Measurements from ENCODE around the gene NOTCH2. TPM values are rescaled to one million over a fixed set of nuclear protein-coding genes. Genes with fewer than 3 reads are reported as not detected.

NOTCH2 gene
- total RNA-seq, 5 donors from 2014 or later (not counting 1 experiment from before 2014, with no cell fraction given) = 66.4 to 88.5 (median 77.8) TPM

GRCh38 chr1:119987686-119988085, 81.8 kb downstream of the NOTCH2 start:
- no peaks in the 10 kb centered on the region for H3K9me3 Mint-ChIP-seq
- peak overlapping the region; percentile 68 to 79 for H3K27ac Mint-ChIP-seq
- H3K36me3 Mint-ChIP-seq = peaks cover 34% of the 10 kb centered on the region
- ATAC-seq (replicated peaks in 1 of 4) (peak; percentile 55 to 78 (median 57)), DNase-seq (peak in 1 of 35 experiments; percentile 24)
- H3K36me3 ChIP-seq (ENCODE audit: control insufficient read depth in 2 of 2, extremely low read depth in 1 of 2, insufficient read depth in 1 of 2, low read length in 1 of 2) = peaks cover 0 to 14% of the 10 kb centered on the region in 2 donors
- no peak overlapping the region for H3K4me3 ChIP-seq (ENCODE audit: control insufficient read depth in 1 of 2, extremely low read depth in 1 of 2, low read length in 1 of 2)
- no CpG with 5 or more reads among the region's 1 CpG for WGBS (ENCODE audit: insufficient coverage)
- peak overlapping the region in 2 of 3 donors; percentile 4 to 32 for H3K4me3 Mint-ChIP-seq
- H3K27me3 ChIP-seq (replicated peaks in 1 of 2; ENCODE audit: control insufficient read depth in 2 of 2, extremely low read depth in 1 of 2, insufficient read depth in 2 of 2, low read length in 1 of 2) = no peaks in the 10 kb centered on the region
- H3K27ac ChIP-seq (ENCODE audit: low read length) = peak overlapping the region; percentile 34
- H3K4me1 ChIP-seq (ENCODE audit: control insufficient read depth in 1 of 2, extremely low read depth in 1 of 2, insufficient read depth in 2 of 2, low read length in 2 of 2) = peaks cover 6 to 10% of the 10 kb centered on the region in 2 experiments
- CTCF ChIA-PET = interaction anchor here in 1 of 2 donors (1.0 kb wide), 2 partner anchors 17 to 189 kb away, joined by 3 read pairs; partner anchors contain the start of gene SEC22B
- no peaks in the 10 kb centered on the region for H3K27me3 Mint-ChIP-seq
- H3K9me3 ChIP-seq = no peaks in the 10 kb centered on the region
- H3K4me1 Mint-ChIP-seq = peaks cover 33 to 40% (median 40%) of the 10 kb centered on the region in 3 donors
- POLR2A ChIA-PET = no interaction called here

GRCh38 chr1:119987112-119987511, 82.3 kb downstream of the NOTCH2 start:
- POLR2A ChIA-PET = no interaction called here
- H3K4me3 Mint-ChIP-seq = no peak overlapping the region
- ATAC-seq (replicated peaks in 1 of 4) (no peak), DNase-seq (peak in 1 of 35 experiments; percentile 11)
- peaks cover 35 to 42% (median 40%) of the 10 kb centered on the region in 3 donors for H3K4me1 Mint-ChIP-seq
- no peaks in the 10 kb centered on the region for H3K27me3 Mint-ChIP-seq
- no peaks in the 10 kb centered on the region for H3K9me3 Mint-ChIP-seq
- H3K36me3 ChIP-seq (ENCODE audit: control insufficient read depth in 2 of 2, extremely low read depth in 1 of 2, insufficient read depth in 1 of 2, low read length in 1 of 2) = peaks cover 0 to 14% of the 10 kb centered on the region in 2 donors
- no peak overlapping the region for H3K4me3 ChIP-seq (ENCODE audit: control insufficient read depth in 1 of 2, extremely low read depth in 1 of 2, low read length in 1 of 2)
- peak overlapping the region; percentile 24 to 26 for H3K27ac Mint-ChIP-seq
- H3K36me3 Mint-ChIP-seq = peaks cover 39% of the 10 kb centered on the region
- CTCF ChIA-PET = interaction anchor here in 1 of 2 donors (1.0 kb wide), 2 partner anchors 16 to 189 kb away, joined by 3 read pairs; partner anchors contain the start of gene SEC22B
- peak overlapping the region; percentile 34 for H3K27ac ChIP-seq (ENCODE audit: low read length)
- peaks cover 6 to 10% of the 10 kb centered on the region in 2 experiments for H3K4me1 ChIP-seq (ENCODE audit: control insufficient read depth in 1 of 2, extremely low read depth in 1 of 2, insufficient read depth in 2 of 2, low read length in 2 of 2)
- H3K27me3 ChIP-seq (replicated peaks in 1 of 2; ENCODE audit: control insufficient read depth in 2 of 2, extremely low read depth in 1 of 2, insufficient read depth in 2 of 2, low read length in 1 of 2) = no peaks in the 10 kb centered on the region
- no peaks in the 10 kb centered on the region for H3K9me3 ChIP-seq
- WGBS (ENCODE audit: insufficient coverage) = 65% methylated on average over 2 of the region's 2 CpGs

- H3K27me3 ChIP-seq (replicated peaks in 1 of 2; ENCODE audit: control insufficient read depth in 2 of 2, extremely low read depth in 1 of 2, insufficient read depth in 2 of 2, low read length in 1 of 2) = no peaks in the 10 kb centered on the region
- POLR2A ChIA-PET = no interaction called here
- no peak for DNase-seq
- Mint-ChIP-seq H3K9me3 (no peaks in the 10 kb centered on the region), H3K27ac (no peak overlapping the region), H3K4me1 (peaks cover 37 to 43% (median 40%) of the 10 kb centered on the region in 3 donors), H3K4me3 (no peak overlapping the region), H3K27me3 (no peaks in the 10 kb centered on the region), H3K36me3 (peaks cover 40% of the 10 kb centered on the region)
- no peak overlapping the region for H3K4me3 ChIP-seq (ENCODE audit: control insufficient read depth in 1 of 2, extremely low read depth in 1 of 2, low read length in 1 of 2)
- ATAC-seq (replicated peaks in 1 of 4) = no peak
- peaks cover 6 to 10% of the 10 kb centered on the region in 2 experiments for H3K4me1 ChIP-seq (ENCODE audit: control insufficient read depth in 1 of 2, extremely low read depth in 1 of 2, insufficient read depth in 2 of 2, low read length in 2 of 2)
- H3K36me3 ChIP-seq (ENCODE audit: control insufficient read depth in 2 of 2, extremely low read depth in 1 of 2, insufficient read depth in 1 of 2, low read length in 1 of 2) = peaks cover 2 to 14% of the 10 kb centered on the region in 2 donors
- no CpG with 5 or more reads among the region's 3 CpGs for WGBS (ENCODE audit: insufficient coverage)
- CTCF ChIA-PET = no interaction called here
- H3K27ac ChIP-seq (ENCODE audit: low read length) = no peak overlapping the region
- no peaks in the 10 kb centered on the region for H3K9me3 ChIP-seq
Measured at GRCh38 chr1:119986007-119986497, 83.4 kb downstream of the NOTCH2 start.

- H3K27ac Mint-ChIP-seq = no peak overlapping the region
- DNase-seq = no peak
- no peaks in the 10 kb centered on the region for H3K9me3 ChIP-seq
- no peak overlapping the region for H3K27ac ChIP-seq (ENCODE audit: low read length)
- peaks cover 40% of the 10 kb centered on the region for H3K36me3 Mint-ChIP-seq
- WGBS (ENCODE audit: insufficient coverage) = no CpG with 5 or more reads among the region's 1 CpG
- POLR2A ChIA-PET = no interaction called here
- no peak overlapping the region for H3K4me3 Mint-ChIP-seq
- H3K27me3 Mint-ChIP-seq = no peaks in the 10 kb centered on the region
- CTCF ChIA-PET = interaction anchor here in 1 of 2 donors (0.9 kb wide), 1 partner anchor 14 kb away, joined by 3 read pairs; no protein-coding TSS in a partner anchor
- peaks cover 37 to 43% (median 40%) of the 10 kb centered on the region in 3 donors for H3K4me1 Mint-ChIP-seq
- peaks cover 6 to 10% of the 10 kb centered on the region in 2 experiments for H3K4me1 ChIP-seq (ENCODE audit: control insufficient read depth in 1 of 2, extremely low read depth in 1 of 2, insufficient read depth in 2 of 2, low read length in 2 of 2)
- H3K4me3 ChIP-seq (ENCODE audit: control insufficient read depth in 1 of 2, extremely low read depth in 1 of 2, low read length in 1 of 2) = no peak overlapping the region
- H3K9me3 Mint-ChIP-seq = no peaks in the 10 kb centered on the region
- no peaks in the 10 kb centered on the region for H3K27me3 ChIP-seq (replicated peaks in 1 of 2; ENCODE audit: control insufficient read depth in 2 of 2, extremely low read depth in 1 of 2, insufficient read depth in 2 of 2, low read length in 1 of 2)
- no peak for ATAC-seq (replicated peaks in 1 of 4)
- peaks cover 2 to 14% of the 10 kb centered on the region in 2 donors for H3K36me3 ChIP-seq (ENCODE audit: control insufficient read depth in 2 of 2, extremely low read depth in 1 of 2, insufficient read depth in 1 of 2, low read length in 1 of 2)
Measured at GRCh38 chr1:119984771-119985170, 84.7 kb downstream of the NOTCH2 start.

GRCh38 chr1:119981986-119982815, 87.3 kb downstream of the NOTCH2 start:
- DNase-seq = no peak
- H3K4me3 Mint-ChIP-seq = no peak overlapping the region
- no peak for ATAC-seq (replicated peaks in 1 of 4)

GRCh38 chr1:119981496-119981895, 88.0 kb downstream of the NOTCH2 start:
- H3K27me3 Mint-ChIP-seq = no peaks in the 10 kb centered on the region
- H3K9me3 Mint-ChIP-seq = no peaks in the 10 kb centered on the region
- no peaks in the 10 kb centered on the region for H3K27me3 ChIP-seq (replicated peaks in 1 of 2; ENCODE audit: control insufficient read depth in 2 of 2, extremely low read depth in 1 of 2, insufficient read depth in 2 of 2, low read length in 1 of 2)
- H3K36me3 ChIP-seq (ENCODE audit: control insufficient read depth in 2 of 2, extremely low read depth in 1 of 2, insufficient read depth in 1 of 2, low read length in 1 of 2) = peaks cover 2 to 14% of the 10 kb centered on the region in 2 donors
- ATAC-seq (replicated peaks in 1 of 4) (no peak), DNase-seq (no peak)
- H3K4me1 Mint-ChIP-seq = peaks cover 12 to 25% (median 24%) of the 10 kb centered on the region in 3 donors
- peaks cover 46% of the 10 kb centered on the region for H3K36me3 Mint-ChIP-seq
- ChIA-PET POLR2A (no interaction called here), CTCF (interaction anchor here in 1 of 2 donors (0.7 to 1.1 kb wide), 3 partner anchors 13 to 551 kb away, joined by 3 to 4 read pairs (median 3); no protein-coding TSS in a partner anchor)
- 97% methylated on average over 3 of the region's 5 CpGs for WGBS (ENCODE audit: insufficient coverage)
- no peak overlapping the region for H3K4me3 Mint-ChIP-seq
- H3K4me3 ChIP-seq (ENCODE audit: control insufficient read depth in 1 of 2, extremely low read depth in 1 of 2, low read length in 1 of 2) = no peak overlapping the region
- H3K27ac ChIP-seq (ENCODE audit: low read length) = no peak overlapping the region
- H3K9me3 ChIP-seq = no peaks in the 10 kb centered on the region
- H3K27ac Mint-ChIP-seq = no peak overlapping the region
- H3K4me1 ChIP-seq (ENCODE audit: control insufficient read depth in 1 of 2, extremely low read depth in 1 of 2, insufficient read depth in 2 of 2, low read length in 2 of 2) = peaks cover 0 to 2% of the 10 kb centered on the region in 2 experiments

More at GRCh38 chr1:119981986-119982815, 87.3 kb downstream of the NOTCH2 start:
- Histone ChIP-seq H3K4me1 (ENCODE audit: control insufficient read depth in 1 of 2, extremely low read depth in 1 of 2, insufficient read depth in 2 of 2, low read length in 2 of 2) (peaks cover 2 to 4% of the 10 kb centered on the region in 2 experiments), H3K36me3 (ENCODE audit: control insufficient read depth in 2 of 2, extremely low read depth in 1 of 2, insufficient read depth in 1 of 2, low read length in 1 of 2) (peaks cover 2 to 14% of the 10 kb centered on the region in 2 donors), H3K4me3 (ENCODE audit: control insufficient read depth in 1 of 2, extremely low read depth in 1 of 2, low read length in 1 of 2) (no peak overlapping the region), H3K27ac (ENCODE audit: low read length) (no peak overlapping the region), H3K9me3 (no peaks in the 10 kb centered on the region), H3K27me3 (replicated peaks in 1 of 2; ENCODE audit: control insufficient read depth in 2 of 2, extremely low read depth in 1 of 2, insufficient read depth in 2 of 2, low read length in 1 of 2) (no peaks in the 10 kb centered on the region)
- Mint-ChIP-seq H3K27ac (no peak overlapping the region), H3K4me1 (peaks cover 19 to 31% (median 31%) of the 10 kb centered on the region in 3 donors), H3K27me3 (no peaks in the 10 kb centered on the region), H3K9me3 (no peaks in the 10 kb centered on the region), H3K36me3 (peaks cover 51% of the 10 kb centered on the region)
- CTCF ChIA-PET = interaction anchor here in 1 of 2 donors (0.7 to 1.1 kb wide), 3 partner anchors 14 to 552 kb away, joined by 3 to 4 read pairs (median 3); no protein-coding TSS in a partner anchor
- WGBS (ENCODE audit: insufficient coverage) = 100% methylated on average over 1 of the region's 1 CpG
- POLR2A ChIA-PET = no interaction called here
